Measurements from ENCODE around the gene ZNF431. TPM values are rescaled to one million over a fixed set of nuclear protein-coding genes. Genes with fewer than 3 reads are reported as not detected.

ZNF431 gene
- total and polyA plus RNA-seq, 12 donors: 6.1 to 76.7 (median 25.7) TPM

DNA sequence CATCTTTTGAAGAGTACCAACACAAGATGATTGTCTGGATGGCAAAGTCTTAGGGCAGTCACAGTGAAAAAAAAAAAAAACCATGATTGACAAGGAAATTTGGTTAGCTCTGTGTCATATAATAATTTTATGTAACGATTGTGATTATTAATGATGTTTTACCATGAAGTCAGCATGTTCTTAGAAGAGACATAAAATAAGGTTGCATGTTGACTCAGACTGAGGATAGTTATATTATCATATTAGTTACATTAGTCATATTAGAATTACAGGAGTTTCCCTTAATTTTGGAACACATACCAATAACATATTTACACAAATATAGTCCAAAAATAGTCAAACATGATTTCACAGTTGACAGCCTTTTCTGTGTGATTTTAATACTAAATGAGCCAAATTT, 5.7 kb downstream of the ZNF431 start:
- 55 to 69% (median 69%) methylated on average over 1 of the region's 1 CpG for WGBS, 4 donors
- intact Hi-C loops (cut with DNase I): loop anchor here in 1 of 2 donors (5.0 kb wide), 1 partner anchor 65 kb away; the partner anchor contains the start of gene ZNF714
- Histone ChIP-seq H3K9me3 (replicated peaks in 1 of 3) (no peaks in the 10 kb centered on the region), H3K27ac (no peak overlapping the region), H3K4me3 (no peak overlapping the region), H3K4me1 (replicated peaks in 1 of 2) (peaks cover 0 to 28% of the 10 kb centered on the region in 2 donors), H3K27me3 (no peaks in the 10 kb centered on the region), H3K36me3 (replicated peaks in 1 of 2) (peaks cover 0 to 30% of the 10 kb centered on the region in 2 donors)
- TF ChIP-seq POLR2A (IDR thresholded peaks at IDR 0.05) (no peak), CTCF (IDR thresholded peaks at IDR 0.05) (no peak)
- no peak for DNase-seq

DNA sequence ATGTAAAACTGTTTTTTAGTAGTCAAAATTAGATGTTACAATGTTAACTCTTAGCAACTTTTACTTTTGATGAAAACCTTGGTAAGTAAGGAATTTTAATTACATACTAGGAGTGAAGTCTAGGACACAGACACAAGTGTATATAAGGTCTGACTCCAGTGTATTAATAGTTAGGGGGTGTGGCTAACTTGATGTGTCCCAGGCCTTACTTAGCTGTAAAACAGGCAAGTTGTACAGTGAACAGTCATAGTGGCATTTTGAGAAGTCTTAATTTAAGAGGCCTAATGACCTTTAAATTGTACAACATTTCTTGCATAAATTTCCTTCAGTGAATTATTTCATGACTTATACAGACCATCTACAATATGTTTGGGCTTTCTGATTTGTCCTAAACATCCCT, 6.8 kb downstream of the ZNF431 start:
- H3K27ac ChIP-seq: no peak overlapping the region
- no peaks in the 10 kb centered on the region for H3K27me3 ChIP-seq
- peaks cover 0 to 18% of the 10 kb centered on the region in 2 donors for H3K4me1 ChIP-seq (replicated peaks in 1 of 2)
- no peak for DNase-seq
- intact Hi-C loops (cut with DNase I): loop anchor here in 1 of 2 donors (5.0 kb wide), 1 partner anchor 66 kb away; the partner anchor contains the start of gene ZNF714
- peaks cover 0 to 30% of the 10 kb centered on the region in 2 donors for H3K36me3 ChIP-seq (replicated peaks in 1 of 2)
- TF ChIP-seq CTCF (IDR thresholded peaks at IDR 0.05) (no peak), POLR2A (IDR thresholded peaks at IDR 0.05) (no peak)
- H3K9me3 ChIP-seq (replicated peaks in 1 of 3): no peaks in the 10 kb centered on the region
- H3K4me3 ChIP-seq: no peak overlapping the region

- Histone ChIP-seq H3K36me3 (replicated peaks in 1 of 2) (peaks cover 0 to 27% of the 10 kb centered on the region in 2 donors), H3K4me3 (no peak overlapping the region), H3K9me3 (replicated peaks in 1 of 3) (no peaks in the 10 kb centered on the region), H3K27me3 (no peaks in the 10 kb centered on the region), H3K4me1 (replicated peaks in 1 of 2) (peaks cover 0 to 7% of the 10 kb centered on the region in 2 donors), H3K27ac (no peak overlapping the region)
- WGBS, 4 donors: 95 to 98% (median 97%) methylated on average over 5 to 6 of the region's 6 CpGs
- DNase-seq: no peak
- intact Hi-C loops (cut with DNase I): loop anchor here in 1 of 2 donors (5.0 kb wide), 1 partner anchor 68 kb away; the partner anchor contains the start of gene ZNF714
- no peak for TF ChIP-seq POLR2A (IDR thresholded peaks at IDR 0.05)
Observed at GRCh38 chr19:21149877-21150276, 8.0 kb downstream of the ZNF431 start.

GRCh38 chr19:21151460-21151859, 9.6 kb downstream of the ZNF431 start:
- Histone ChIP-seq H3K9me3 (replicated peaks in 1 of 3) (no peaks in the 10 kb centered on the region), H3K36me3 (replicated peaks in 1 of 2) (peaks cover 0 to 21% of the 10 kb centered on the region in 2 donors), H3K4me1 (replicated peaks in 1 of 2) (peaks cover 0 to 7% of the 10 kb centered on the region in 2 donors), H3K27ac (no peak overlapping the region), H3K27me3 (no peaks in the 10 kb centered on the region), H3K4me3 (no peak overlapping the region)
- intact Hi-C loops (cut with DNase I): no loop called here
- TF ChIP-seq POLR2A (IDR thresholded peaks at IDR 0.05): no peak
- TF ChIP-seq CTCF (IDR thresholded peaks at IDR 0.05): no peak
- 90 to 100% (median 96%) methylated on average over 1 of the region's 1 CpG for WGBS, 4 donors
- DNase-seq: no peak

- H3K4me1 ChIP-seq (replicated peaks in 1 of 2): peaks cover 4 to 6% of the 10 kb centered on the region in 2 donors
- peaks cover 0 to 5% of the 10 kb centered on the region in 2 donors for H3K36me3 ChIP-seq (replicated peaks in 1 of 2)
- intact Hi-C loops (cut with DNase I): no loop called here
- H3K27ac ChIP-seq: no peak overlapping the region
- H3K4me3 ChIP-seq: no peak overlapping the region
- no peaks in the 10 kb centered on the region for H3K27me3 ChIP-seq
- H3K9me3 ChIP-seq (replicated peaks in 1 of 3): no peaks in the 10 kb centered on the region
- TF ChIP-seq POLR2A (IDR thresholded peaks at IDR 0.05) (no peak), CTCF (IDR thresholded peaks at IDR 0.05) (no peak)
- DNase-seq: peak in 1 of 7 donors; percentile 9
- 80 to 88% (median 87%) methylated on average over 1 of the region's 1 CpG for WGBS, 4 donors
Observed at GRCh38 chr19:21158523-21159135, 16.8 kb downstream of the ZNF431 start.
